Embryonic facial prominence (tissue), 1 donor: ENCODE data around the gene BTBD7.

Source experiments
- DNase-seq: peaks from one replicate; pipeline ENCODE4 v3.0.0-alpha.2; 2016; ENCODE audit errors: extremely low spot score

The BTBD7 gene

GRCh38 chr14:93302688-93303581 is 29.9 kb downstream of the BTBD7 start:
- no peak for DNase-seq

GRCh38 chr14:93301821-93302447 is 30.9 kb downstream of the BTBD7 start:
- no peak for DNase-seq

- DNase-seq = no peak
These were observed 33.0 kb downstream of the BTBD7 start for GRCh38 chr14:93299866-93300265.

- DNase-seq = no peak
These were observed 33.4 kb downstream of the BTBD7 start for GRCh38 chr14:93299416-93299815.

GRCh38 chr14:93295541-93296220 is 37.2 kb downstream of the BTBD7 start:
- DNase-seq = no peak

- no peak for DNase-seq
These were observed 46.5 kb downstream of the BTBD7 start for GRCh38 chr14:93286212-93286890.

GRCh38 chr14:93285044-93285443 is 47.8 kb downstream of the BTBD7 start:
- no peak for DNase-seq

GRCh38 chr14:93281937-93282336 is 50.9 kb downstream of the BTBD7 start:
- DNase-seq = no peak

GRCh38 chr14:93280743-93281142 is 52.1 kb downstream of the BTBD7 start:
- DNase-seq = no peak

GRCh38 chr14:93276031-93276716 is 56.7 kb downstream of the BTBD7 start:
- DNase-seq = no peak

- DNase-seq = no peak
These were observed 58.6 kb downstream of the BTBD7 start for GRCh38 chr14:93274055-93274806.

GRCh38 chr14:93271111-93271510 is 61.7 kb downstream of the BTBD7 start:
- DNase-seq = no peak

- DNase-seq = no peak
These were observed 63.3 kb downstream of the BTBD7 start for GRCh38 chr14:93269341-93270068.

- DNase-seq = no peak
These were observed 64.4 kb downstream of the BTBD7 start for GRCh38 chr14:93268406-93268805.

GRCh38 chr14:93267149-93267711 is 65.6 kb downstream of the BTBD7 start:
- DNase-seq = no peak

GRCh38 chr14:93266127-93266526 is 66.7 kb downstream of the BTBD7 start:
- no peak for DNase-seq

GRCh38 chr14:93263416-93263815 is 69.4 kb downstream of the BTBD7 start:
- no peak for DNase-seq

GRCh38 chr14:93262446-93262845 is 70.4 kb downstream of the BTBD7 start:
- DNase-seq = no peak

- DNase-seq = no peak
These were observed 83.6 kb downstream of the BTBD7 start for GRCh38 chr14:93249128-93249831.
